Peyer's patch (tissue), 4 donors: ENCODE results near the gene MTMR12.
"Not testable (repeated sequence)": the region's sequence is repeated elsewhere in the genome, so short reads cannot be mapped to it uniquely, and the experiment has no call there.

Experiments
- POLR2A ChIP-seq, 2 donors: fragments of 450-650 bp; IDR thresholded peaks; one replicate each; pipeline ENCODE4 v1.5.1; 2017; ENCODE audit warnings: antibody characterized with exemption in 2 of 2, mild to moderate bottlenecking in 2 of 2, moderate library complexity in 2 of 2
- TF ChIP-seq, protein P1 (sequence below), 6 experiments: fragments of 450-650 bp in 4 of 6; fragments of 200-600 bp in 2 of 6; sonication (generic) in 1 of 6; IDR thresholded peaks; one replicate each; pipeline ENCODE4 v1.5.1; 2017 to 2019; ENCODE audit warnings: antibody characterized with exemption in 6 of 6, mild to moderate bottlenecking in 3 of 6, moderate library complexity in 1 of 6

DNA sequence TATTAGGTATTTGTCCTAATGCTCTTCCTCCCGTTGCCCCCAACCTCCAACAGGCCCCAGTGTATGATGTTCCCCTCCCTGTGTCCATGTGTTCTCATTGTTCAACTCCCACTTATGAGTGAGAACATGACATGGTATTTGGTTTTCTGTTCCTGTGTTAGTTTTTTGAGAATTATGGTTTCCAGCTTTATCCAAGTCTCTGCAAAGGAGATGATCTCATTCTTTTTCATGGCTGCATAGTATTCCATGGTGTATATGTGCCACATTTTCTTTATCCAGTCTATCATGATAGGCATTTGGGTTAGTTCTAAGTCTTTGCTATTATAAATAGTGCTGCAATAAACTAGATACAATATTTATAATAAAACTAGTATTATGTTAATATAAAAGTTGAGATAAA lies 98.4 kb downstream of the MTMR12 start:
- TF ChIP-seq, protein P1, sequence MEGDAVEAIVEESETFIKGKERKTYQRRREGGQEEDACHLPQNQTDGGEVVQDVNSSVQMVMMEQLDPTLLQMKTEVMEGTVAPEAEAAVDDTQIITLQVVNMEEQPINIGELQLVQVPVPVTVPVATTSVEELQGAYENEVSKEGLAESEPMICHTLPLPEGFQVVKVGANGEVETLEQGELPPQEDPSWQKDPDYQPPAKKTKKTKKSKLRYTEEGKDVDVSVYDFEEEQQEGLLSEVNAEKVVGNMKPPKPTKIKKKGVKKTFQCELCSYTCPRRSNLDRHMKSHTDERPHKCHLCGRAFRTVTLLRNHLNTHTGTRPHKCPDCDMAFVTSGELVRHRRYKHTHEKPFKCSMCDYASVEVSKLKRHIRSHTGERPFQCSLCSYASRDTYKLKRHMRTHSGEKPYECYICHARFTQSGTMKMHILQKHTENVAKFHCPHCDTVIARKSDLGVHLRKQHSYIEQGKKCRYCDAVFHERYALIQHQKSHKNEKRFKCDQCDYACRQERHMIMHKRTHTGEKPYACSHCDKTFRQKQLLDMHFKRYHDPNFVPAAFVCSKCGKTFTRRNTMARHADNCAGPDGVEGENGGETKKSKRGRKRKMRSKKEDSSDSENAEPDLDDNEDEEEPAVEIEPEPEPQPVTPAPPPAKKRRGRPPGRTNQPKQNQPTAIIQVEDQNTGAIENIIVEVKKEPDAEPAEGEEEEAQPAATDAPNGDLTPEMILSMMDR (IDR thresholded peaks at IDR 0.05): not testable (repeated sequence)
- not testable (repeated sequence) for TF ChIP-seq POLR2A (IDR thresholded peaks at IDR 0.05)
